GM12878 (cell line): ENCODE data around the gene CYP1B1.

Experiments used
- HDAC2 ChIP-seq: fragments of 200-600 bp; sonication (generic); IDR thresholded peaks from 2 replicates; pipeline ENCODE4 v1.6.1; 2017
- ZNF274 ChIP-seq: IDR thresholded peaks from one replicate; pipeline ENCODE4 v1.8.0; 2011; ENCODE audit not compliant: insufficient read length, insufficient read depth
- TF ChIP-seq, protein P1 (sequence below): IDR thresholded peaks from 2 replicates; pipeline ENCODE4 v1.6.1; 2012; ENCODE audit warnings: mild to moderate bottlenecking, low read depth, low read length
- TF ChIP-seq, protein P2 (sequence below), 3 experiments: IDR thresholded peaks in 2 of 3; conservative IDR thresholded peaks in 1 of 3; 2 replicates each; pipeline ENCODE4 v1.5.1; 2011; ENCODE audit warnings: low read depth in 3 of 3, low read length in 3 of 3, mild to moderate bottlenecking in 3 of 3, control low read depth in 2 of 3, moderate library complexity in 2 of 3, inconsistent platforms in 1 of 3, mixed read lengths in 1 of 3; ENCODE audit not compliant: control insufficient read depth in 2 of 3, insufficient read depth in 1 of 3; ENCODE audit errors: extremely low read depth in 1 of 3

DNA sequence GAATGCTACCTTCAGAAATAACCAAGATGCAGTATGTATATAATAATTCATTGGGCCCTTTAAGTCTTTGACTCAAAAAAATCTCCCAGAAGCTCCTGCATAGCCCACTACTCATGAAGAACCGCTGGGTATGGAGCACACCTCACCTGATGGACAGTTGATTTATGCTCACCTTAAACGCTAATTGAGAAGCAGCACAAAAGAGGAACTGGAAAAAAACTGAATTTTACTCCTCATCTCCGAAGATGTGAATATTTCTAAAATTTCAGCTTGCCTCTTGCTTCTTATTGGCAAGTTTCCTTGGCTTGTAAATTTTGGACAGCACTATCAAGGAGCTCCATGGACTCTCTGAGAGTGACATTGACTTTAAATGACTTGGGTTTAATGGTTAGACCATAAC is 5.5 kb downstream of the CYP1B1 start:
- TF ChIP-seq ZNF274 (no peak), HDAC2 (no peak)
- TF ChIP-seq, protein P1, sequence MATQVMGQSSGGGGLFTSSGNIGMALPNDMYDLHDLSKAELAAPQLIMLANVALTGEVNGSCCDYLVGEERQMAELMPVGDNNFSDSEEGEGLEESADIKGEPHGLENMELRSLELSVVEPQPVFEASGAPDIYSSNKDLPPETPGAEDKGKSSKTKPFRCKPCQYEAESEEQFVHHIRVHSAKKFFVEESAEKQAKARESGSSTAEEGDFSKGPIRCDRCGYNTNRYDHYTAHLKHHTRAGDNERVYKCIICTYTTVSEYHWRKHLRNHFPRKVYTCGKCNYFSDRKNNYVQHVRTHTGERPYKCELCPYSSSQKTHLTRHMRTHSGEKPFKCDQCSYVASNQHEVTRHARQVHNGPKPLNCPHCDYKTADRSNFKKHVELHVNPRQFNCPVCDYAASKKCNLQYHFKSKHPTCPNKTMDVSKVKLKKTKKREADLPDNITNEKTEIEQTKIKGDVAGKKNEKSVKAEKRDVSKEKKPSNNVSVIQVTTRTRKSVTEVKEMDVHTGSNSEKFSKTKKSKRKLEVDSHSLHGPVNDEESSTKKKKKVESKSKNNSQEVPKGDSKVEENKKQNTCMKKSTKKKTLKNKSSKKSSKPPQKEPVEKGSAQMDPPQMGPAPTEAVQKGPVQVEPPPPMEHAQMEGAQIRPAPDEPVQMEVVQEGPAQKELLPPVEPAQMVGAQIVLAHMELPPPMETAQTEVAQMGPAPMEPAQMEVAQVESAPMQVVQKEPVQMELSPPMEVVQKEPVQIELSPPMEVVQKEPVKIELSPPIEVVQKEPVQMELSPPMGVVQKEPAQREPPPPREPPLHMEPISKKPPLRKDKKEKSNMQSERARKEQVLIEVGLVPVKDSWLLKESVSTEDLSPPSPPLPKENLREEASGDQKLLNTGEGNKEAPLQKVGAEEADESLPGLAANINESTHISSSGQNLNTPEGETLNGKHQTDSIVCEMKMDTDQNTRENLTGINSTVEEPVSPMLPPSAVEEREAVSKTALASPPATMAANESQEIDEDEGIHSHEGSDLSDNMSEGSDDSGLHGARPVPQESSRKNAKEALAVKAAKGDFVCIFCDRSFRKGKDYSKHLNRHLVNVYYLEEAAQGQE: no peak
- TF ChIP-seq, protein P2, sequence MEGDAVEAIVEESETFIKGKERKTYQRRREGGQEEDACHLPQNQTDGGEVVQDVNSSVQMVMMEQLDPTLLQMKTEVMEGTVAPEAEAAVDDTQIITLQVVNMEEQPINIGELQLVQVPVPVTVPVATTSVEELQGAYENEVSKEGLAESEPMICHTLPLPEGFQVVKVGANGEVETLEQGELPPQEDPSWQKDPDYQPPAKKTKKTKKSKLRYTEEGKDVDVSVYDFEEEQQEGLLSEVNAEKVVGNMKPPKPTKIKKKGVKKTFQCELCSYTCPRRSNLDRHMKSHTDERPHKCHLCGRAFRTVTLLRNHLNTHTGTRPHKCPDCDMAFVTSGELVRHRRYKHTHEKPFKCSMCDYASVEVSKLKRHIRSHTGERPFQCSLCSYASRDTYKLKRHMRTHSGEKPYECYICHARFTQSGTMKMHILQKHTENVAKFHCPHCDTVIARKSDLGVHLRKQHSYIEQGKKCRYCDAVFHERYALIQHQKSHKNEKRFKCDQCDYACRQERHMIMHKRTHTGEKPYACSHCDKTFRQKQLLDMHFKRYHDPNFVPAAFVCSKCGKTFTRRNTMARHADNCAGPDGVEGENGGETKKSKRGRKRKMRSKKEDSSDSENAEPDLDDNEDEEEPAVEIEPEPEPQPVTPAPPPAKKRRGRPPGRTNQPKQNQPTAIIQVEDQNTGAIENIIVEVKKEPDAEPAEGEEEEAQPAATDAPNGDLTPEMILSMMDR (IDR thresholded peaks at IDR 0.05 in 2 of 3, conservative IDR thresholded peaks at IDR 0.05 in 1 of 3; ENCODE audit: control insufficient read depth in 2 of 3, extremely low read depth in 1 of 3, insufficient read depth in 1 of 3, low read depth in 3 of 3, low read length in 3 of 3): no peak
